Endothelial cell of umbilical vein (primary cell): ENCODE data around the gene CNTNAP2. TPM values are rescaled to one million over a fixed set of nuclear protein-coding genes. Genes with fewer than 3 reads are reported as not detected.

Source experiments
- BruUV-seq: library from RNA; stranded (reverse); fragments of 400-500 nt; replicated peaks from 2 replicates; lab custom pipeline; 2021; lab: Mats Ljungman, UMichigan
- CTCF ChIA-PET: fragments of 300-600, 350-600 bp; sonication (Branson Sonifier 250); formaldehyde crosslinking; loops from one replicate; lab custom pipeline; 2021; ENCODE audit warnings: antibody characterized with exemption, inconsistent platforms; lab: Charles Lee
- POLR2A ChIA-PET: fragments of 300-600, 350-600 bp; sonication (Branson Sonifier 250); formaldehyde crosslinking; loops from one replicate; lab custom pipeline; 2021; ENCODE audit warnings: antibody characterized with exemption, inconsistent platforms; lab: Charles Lee
- DNase-seq: peaks from one replicate; pipeline ENCODE4 v3.0.0-alpha.2; 2011; ENCODE audit warnings: low read depth, low spot score
- FAIRE-seq: peaks from 2 replicates; lab custom pipeline; 2011; peaks lifted over from hg19 to GRCh38; lab: Jason Lieb, UNC
- H2AFZ ChIP-seq: 2 replicates; pipeline ENCODE4 v1.6.0; 2012; ENCODE audit warnings: low read depth, low read length, control low read depth, inconsistent platforms
- H3K27ac ChIP-seq: 2 replicates; pipeline ENCODE4 v1.5.1; 2011; ENCODE audit warnings: low read depth, mild to moderate bottlenecking, control low read depth, low read length, moderate library complexity; ENCODE audit not compliant: insufficient read depth
- H3K27me3 ChIP-seq, 2 experiments: 2 replicates each; pipeline versions ENCODE4 v1.6.0 to v1.6.1; 2011; ENCODE audit warnings: low read length in 2 of 2, mixed read lengths in 1 of 2; ENCODE audit not compliant: control insufficient read depth in 2 of 2, insufficient read depth in 2 of 2
- H3K36me3 ChIP-seq, 2 experiments: 2 replicates in 1 of 2; 3 replicates in 1 of 2; pipeline ENCODE4 v1.5.1; 2011; ENCODE audit warnings: low read length in 2 of 2, mild to moderate bottlenecking in 1 of 2, moderate library complexity in 1 of 2; ENCODE audit not compliant: control insufficient read depth in 2 of 2, insufficient read depth in 2 of 2; ENCODE audit errors: extremely low read depth in 1 of 2
- H3K4me1 ChIP-seq: 3 replicates; pipeline ENCODE4 v1.5.1; 2011; ENCODE audit warnings: mild to moderate bottlenecking, low read length; ENCODE audit not compliant: control insufficient read depth, insufficient read depth; ENCODE audit errors: extremely low read depth
- H3K4me2 ChIP-seq: 2 replicates; pipeline ENCODE4 v1.6.1; 2011; ENCODE audit warnings: low read length, control low read depth, mixed read lengths; ENCODE audit not compliant: insufficient read depth
- H3K4me3 ChIP-seq, 3 experiments: fragments of 200-600 bp in 1 of 3; sonication (generic), shearing (Covaris generic) in 1 of 3; replicated peaks in 1 of 3; 2 replicates each; pipeline ENCODE4 v1.5.1; 2011 to 2016; ENCODE audit warnings: control low read depth in 3 of 3, low read length in 3 of 3, mild to moderate bottlenecking in 2 of 3, inconsistent platforms in 1 of 3, low read depth in 1 of 3, moderate library complexity in 1 of 3; ENCODE audit not compliant: insufficient read depth in 1 of 3
- H3K79me2 ChIP-seq: 2 replicates; pipeline ENCODE4 v1.6.0; 2012; ENCODE audit warnings: low read length, inconsistent platforms; ENCODE audit not compliant: control insufficient read depth, insufficient read depth
- H3K9ac ChIP-seq: replicated peaks from 2 replicates; pipeline ENCODE3; 2011; ENCODE audit warnings: low read length, control low read depth; ENCODE audit not compliant: insufficient read depth; ENCODE audit errors: extremely low read depth
- H3K9me1 ChIP-seq: replicated peaks from 3 replicates; pipeline ENCODE4 v1.6.0; 2011; ENCODE audit warnings: mild to moderate bottlenecking, low read length; ENCODE audit not compliant: control insufficient read depth, insufficient read depth; ENCODE audit errors: extremely low read depth
- H3K9me3 ChIP-seq: replicated peaks from 2 replicates; pipeline ENCODE4 v1.5.1; 2012; ENCODE audit warnings: low read length, inconsistent platforms; ENCODE audit not compliant: control insufficient read depth, insufficient read depth
- H4K20me1 ChIP-seq: replicated peaks from 2 replicates; pipeline ENCODE3; 2011; ENCODE audit warnings: mild to moderate bottlenecking, low read length; ENCODE audit not compliant: control insufficient read depth, insufficient read depth; ENCODE audit errors: extremely low read depth
- EZH2 ChIP-seq: IDR thresholded peaks from 2 replicates; pipeline ENCODE4 v1.6.1; 2012; ENCODE audit warnings: borderline replicate concordance, low read depth, mild to moderate bottlenecking, moderate library complexity, low read length, inconsistent platforms; ENCODE audit not compliant: severe bottlenecking
- FOS ChIP-seq: IDR thresholded peaks from 2 replicates; pipeline ENCODE4 v1.6.1; 2011; ENCODE audit warnings: mild to moderate bottlenecking, low read length, moderate library complexity, borderline replicate concordance; ENCODE audit not compliant: insufficient read depth
- GATA2 ChIP-seq: IDR thresholded peaks from 2 replicates; pipeline ENCODE4 v1.7.0; 2011; ENCODE audit warnings: low read depth, mild to moderate bottlenecking, moderate library complexity, mixed read lengths, low read length; ENCODE audit not compliant: insufficient read length, insufficient read depth
- JUN ChIP-seq: IDR thresholded peaks from 2 replicates; pipeline ENCODE4 v1.6.1; 2011; ENCODE audit warnings: borderline replicate concordance, low read depth; ENCODE audit not compliant: insufficient read length, insufficient read depth
- MYC ChIP-seq: IDR thresholded peaks from one replicate; pipeline ENCODE4 v1.6.1; 2011; ENCODE audit warnings: mild to moderate bottlenecking, low read depth, low read length
- POLR2A ChIP-seq: IDR thresholded peaks from 2 replicates; pipeline ENCODE4 v1.6.1; 2012; ENCODE audit warnings: low read depth, mild to moderate bottlenecking, control low read depth, low read length
- POLR2AphosphoS5 ChIP-seq: IDR thresholded peaks from 2 replicates; pipeline ENCODE4 v1.6.1; 2012; ENCODE audit warnings: low read depth, mild to moderate bottlenecking, control low read depth, low read length, moderate library complexity; ENCODE audit not compliant: insufficient read depth
- dilution Hi-C: fragments of 300-500 bp; cut with MboI; formaldehyde crosslinking; loops from one replicate; pipeline ENCODE4 v1.15.0; 2019; ENCODE audit warnings: low sequenced_read_pairs; ENCODE audit not compliant: extremely low pct_ligation_motif_present
- intact Hi-C: fragments of 100-400 bp; cut with micrococcal nuclease; formaldehyde crosslinking; loops from one replicate; pipeline ENCODE4 v1.10.0; 2022
- polyA plus RNA-seq, 4 experiments: library from polyadenylated mRNA; depleted of rRNA in 3 of 4; stranded (reverse) in 3 of 4; unstranded in 1 of 4; fragments of >200 nt; gene quantifications; 2 replicates each; pipeline versions ENCODE4 v1.2.1 to v1.2.3, GENCODE V29; 2011 to 2012; ENCODE audit warnings: missing spikeins in 1 of 4
- total RNA-seq: library from RNA; stranded (reverse); gene quantifications from 2 replicates; pipeline ENCODE4 v1.2.3, GENCODE V29; 2021
- TF ChIP-seq, protein P1 (sequence below): IDR thresholded peaks from 2 replicates; pipeline ENCODE4 v1.6.1; 2011; ENCODE audit not compliant: insufficient read depth, insufficient read length
- TF ChIP-seq, protein P2 (sequence below), 2 donors: IDR thresholded peaks; 1 replicate in 1 of 2; 2 replicates in 1 of 2; pipeline ENCODE4 v1.5.1; 2011; ENCODE audit warnings: low read length in 2 of 2, mild to moderate bottlenecking in 2 of 2, moderate library complexity in 2 of 2, control low read depth in 1 of 2, inconsistent platforms in 1 of 2, low read depth in 1 of 2; ENCODE audit not compliant: insufficient read depth in 1 of 2; ENCODE audit errors: extremely low read depth in 1 of 2

The CNTNAP2 gene
- total and polyA plus RNA-seq, 2 donors (not counting 3 experiments of a cell fraction or from before 2014, with no cell fraction given), result not detected

DNA sequence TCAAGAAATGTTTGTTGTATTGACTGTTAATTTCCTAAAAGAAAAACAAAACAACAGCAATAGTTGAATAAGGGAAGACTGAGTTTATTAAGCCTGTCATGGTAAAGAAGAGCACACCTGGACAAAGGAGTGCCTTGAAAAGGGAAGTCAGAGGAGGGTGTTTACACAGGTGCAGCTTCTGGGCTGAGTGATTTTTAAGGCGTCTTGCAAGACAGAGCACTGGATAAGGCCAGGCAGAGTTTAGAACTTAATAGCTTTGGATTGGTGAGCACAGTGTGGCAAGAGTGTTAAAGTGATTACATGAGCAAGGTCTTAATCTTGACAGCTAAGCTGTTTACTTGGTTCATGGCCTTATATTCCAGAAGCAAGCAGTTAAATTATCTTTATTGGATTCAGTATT lies 423.2 kb downstream of the CNTNAP2 start:
- Histone ChIP-seq H3K27me3 (no peaks in the 10 kb centered on the region), H3K4me3 (no peak overlapping the region), H3K9me1 (no peaks in the 10 kb centered on the region), H3K4me1 (no peaks in the 10 kb centered on the region), H2AFZ (no peak overlapping the region), H3K36me3 (no peaks in the 10 kb centered on the region), H3K9me3 (peaks cover 5% of the 10 kb centered on the region), H3K27ac (no peak overlapping the region), H3K4me2 (no peak overlapping the region), H4K20me1 (no peaks in the 10 kb centered on the region), H3K79me2 (no peaks in the 10 kb centered on the region), H3K9ac (no peak overlapping the region)
- ChIA-PET POLR2A (no interaction called here), CTCF (no interaction called here)
- TF ChIP-seq FOS, result no peak
- no peak for TF ChIP-seq EZH2
- no peak for TF ChIP-seq GATA2
- TF ChIP-seq POLR2A, result no peak
- TF ChIP-seq JUN, result no peak
- TF ChIP-seq, protein P1, sequence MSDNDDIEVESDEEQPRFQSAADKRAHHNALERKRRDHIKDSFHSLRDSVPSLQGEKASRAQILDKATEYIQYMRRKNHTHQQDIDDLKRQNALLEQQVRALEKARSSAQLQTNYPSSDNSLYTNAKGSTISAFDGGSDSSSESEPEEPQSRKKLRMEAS, result no peak
- TF ChIP-seq, protein P2, sequence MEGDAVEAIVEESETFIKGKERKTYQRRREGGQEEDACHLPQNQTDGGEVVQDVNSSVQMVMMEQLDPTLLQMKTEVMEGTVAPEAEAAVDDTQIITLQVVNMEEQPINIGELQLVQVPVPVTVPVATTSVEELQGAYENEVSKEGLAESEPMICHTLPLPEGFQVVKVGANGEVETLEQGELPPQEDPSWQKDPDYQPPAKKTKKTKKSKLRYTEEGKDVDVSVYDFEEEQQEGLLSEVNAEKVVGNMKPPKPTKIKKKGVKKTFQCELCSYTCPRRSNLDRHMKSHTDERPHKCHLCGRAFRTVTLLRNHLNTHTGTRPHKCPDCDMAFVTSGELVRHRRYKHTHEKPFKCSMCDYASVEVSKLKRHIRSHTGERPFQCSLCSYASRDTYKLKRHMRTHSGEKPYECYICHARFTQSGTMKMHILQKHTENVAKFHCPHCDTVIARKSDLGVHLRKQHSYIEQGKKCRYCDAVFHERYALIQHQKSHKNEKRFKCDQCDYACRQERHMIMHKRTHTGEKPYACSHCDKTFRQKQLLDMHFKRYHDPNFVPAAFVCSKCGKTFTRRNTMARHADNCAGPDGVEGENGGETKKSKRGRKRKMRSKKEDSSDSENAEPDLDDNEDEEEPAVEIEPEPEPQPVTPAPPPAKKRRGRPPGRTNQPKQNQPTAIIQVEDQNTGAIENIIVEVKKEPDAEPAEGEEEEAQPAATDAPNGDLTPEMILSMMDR (IDR thresholded peaks at IDR 0.05; ENCODE audit: extremely low read depth in 1 of 2, insufficient read depth in 1 of 2, low read depth in 1 of 2, low read length in 2 of 2), result no peak
- no peak for TF ChIP-seq MYC
- TF ChIP-seq POLR2AphosphoS5, result no peak
- intact Hi-C loops (no loop called here), dilution Hi-C loops (no loop called here)
- BruUV-seq, result no TSS peak
- FAIRE-seq (no peak), DNase-seq (no peak)
